Thyroid gland (tissue), 4 donors: ENCODE results near the gene SLC44A4. TPM values are rescaled to one million over a fixed set of nuclear protein-coding genes. Genes with fewer than 3 reads are reported as not detected.

ENCODE experiments used
- DNase-seq, 2 donors: peaks; one replicate each; pipeline ENCODE4 v3.0.0-alpha.2; 2019
- H3K27ac ChIP-seq, 3 donors: fragments of 200-600 bp; sonication (generic); 1 replicate in 2 of 3; 2 replicates in 1 of 3; pipeline ENCODE4 v1.5.1; 2016 to 2019; ENCODE audit warnings: mild to moderate bottlenecking in 1 of 3, moderate library complexity in 1 of 3
- H3K27me3 ChIP-seq: fragments of 200-600 bp; sonication (generic); one replicate; pipeline ENCODE4 v1.5.1; 2019
- H3K36me3 ChIP-seq, 2 donors: fragments of 200-600 bp; sonication (generic); one replicate each; pipeline ENCODE4 v1.5.1; 2016 to 2019
- H3K4me1 ChIP-seq, 2 donors: fragments of 200-600 bp; sonication (generic); one replicate each; pipeline ENCODE4 v1.5.1; 2017 to 2019
- H3K4me3 ChIP-seq, 3 donors: fragments of 200-600 bp; sonication (generic); replicated peaks in 1 of 3; 1 replicate in 2 of 3; 2 replicates in 1 of 3; pipeline ENCODE4 v1.5.1; 2016; ENCODE audit warnings: mild to moderate bottlenecking in 1 of 3
- H3K9me3 ChIP-seq: fragments of 200-600 bp; sonication (generic); one replicate; pipeline ENCODE4 v1.5.1; 2017
- CTCF ChIP-seq, 6 experiments: fragments of 200-600 bp in 3 of 6; fragments of 450-650 bp in 3 of 6; sonication (generic) in 3 of 6; IDR thresholded peaks; one replicate each; pipeline ENCODE4 v1.5.1; 2016 to 2019; ENCODE audit warnings: antibody characterized with exemption in 6 of 6, mild to moderate bottlenecking in 2 of 6, inconsistent platforms in 1 of 6, moderate library complexity in 1 of 6
- POLR2A ChIP-seq, 2 donors: fragments of 450-650 bp; IDR thresholded peaks; one replicate each; pipeline ENCODE4 v1.6.1; 2017; ENCODE audit warnings: antibody characterized with exemption in 2 of 2, mild to moderate bottlenecking in 2 of 2, moderate library complexity in 1 of 2
- WGBS, 2 donors: methylation state at CpG; one replicate each; pipeline ENCODE4 v1.1.5; 2017; 5-methylcytosine and 5-hydroxymethylcytosine counted together
- intact Hi-C: fragments of 100-400 bp; cut with DNase I; formaldehyde crosslinking; loops from one replicate; pipeline ENCODE4 v1.15.1; 2023
- total RNA-seq, 4 donors: library from RNA; depleted of rRNA; stranded (reverse); fragments of >200 nt; gene quantifications; one replicate each; pipeline ENCODE4 v1.2.3, GENCODE V29; 2016

Gene SLC44A4
- total RNA-seq, 4 donors from 2014 or later: 1.6 to 16.2 (median 7.7) TPM

GRCh38 chr6:31920811-31921210 lies 42.0 kb upstream of the SLC44A4 start:
- H3K9me3 ChIP-seq: no peaks in the 10 kb centered on the region
- no peaks in the 10 kb centered on the region for H3K27me3 ChIP-seq
- H3K36me3 ChIP-seq: no peaks in the 10 kb centered on the region
- WGBS, 2 donors: 64 to 84% methylated on average over 1 to 2 of the region's 2 CpGs
- intact Hi-C loops: no loop called here
- no peak for DNase-seq
- TF ChIP-seq POLR2A (IDR thresholded peaks at IDR 0.05) (no peak), CTCF (IDR thresholded peaks at IDR 0.05) (no peak)
- H3K27ac ChIP-seq: no peak overlapping the region
- no peaks in the 10 kb centered on the region for H3K4me1 ChIP-seq
- H3K4me3 ChIP-seq: no peak overlapping the region

- Histone ChIP-seq H3K27ac (no peak overlapping the region), H3K27me3 (no peaks in the 10 kb centered on the region), H3K36me3 (no peaks in the 10 kb centered on the region), H3K4me1 (no peaks in the 10 kb centered on the region), H3K4me3 (no peak overlapping the region), H3K9me3 (no peaks in the 10 kb centered on the region)
- TF ChIP-seq CTCF (IDR thresholded peaks at IDR 0.05) (no peak), POLR2A (IDR thresholded peaks at IDR 0.05) (no peak)
- DNase-seq: no peak
- 78 to 79% methylated on average over 6 of the region's 6 CpGs for WGBS, 2 donors
- intact Hi-C loops: no loop called here
Measured at GRCh38 chr6:31919624-31920303, 41.0 kb upstream of the SLC44A4 start.

GRCh38 chr6:31918069-31918720 lies 39.4 kb upstream of the SLC44A4 start:
- Histone ChIP-seq H3K36me3 (no peaks in the 10 kb centered on the region), H3K4me3 (no peak overlapping the region), H3K9me3 (no peaks in the 10 kb centered on the region), H3K27ac (no peak overlapping the region), H3K27me3 (no peaks in the 10 kb centered on the region), H3K4me1 (no peaks in the 10 kb centered on the region)
- WGBS, 2 donors: 84 to 88% methylated on average over 8 of the region's 8 CpGs
- no peak for TF ChIP-seq POLR2A (IDR thresholded peaks at IDR 0.05)
- TF ChIP-seq CTCF (IDR thresholded peaks at IDR 0.05): no peak
- no peak for DNase-seq
- intact Hi-C loops: no loop called here

- intact Hi-C loops: no loop called here
- TF ChIP-seq CTCF (IDR thresholded peaks at IDR 0.05): no peak
- no peak for TF ChIP-seq POLR2A (IDR thresholded peaks at IDR 0.05)
- no peak overlapping the region for H3K4me3 ChIP-seq
- no peak overlapping the region for H3K27ac ChIP-seq
- no peaks in the 10 kb centered on the region for H3K9me3 ChIP-seq
- no peaks in the 10 kb centered on the region for H3K4me1 ChIP-seq
- no peak for DNase-seq
- WGBS, 2 donors: 77% methylated on average over 6 of the region's 6 CpGs
- H3K27me3 ChIP-seq: no peaks in the 10 kb centered on the region
- H3K36me3 ChIP-seq: no peaks in the 10 kb centered on the region
Measured at GRCh38 chr6:31915756-31916155, 37.0 kb upstream of the SLC44A4 start.

- H3K36me3 ChIP-seq: no peaks in the 10 kb centered on the region
- H3K27me3 ChIP-seq: no peaks in the 10 kb centered on the region
- no peak for DNase-seq
- no peak overlapping the region for H3K4me3 ChIP-seq
- TF ChIP-seq POLR2A (IDR thresholded peaks at IDR 0.05) (no peak), CTCF (IDR thresholded peaks at IDR 0.05) (no peak)
- no peaks in the 10 kb centered on the region for H3K9me3 ChIP-seq
- H3K27ac ChIP-seq: no peak overlapping the region
- intact Hi-C loops: no loop called here
- H3K4me1 ChIP-seq: no peaks in the 10 kb centered on the region
Measured at GRCh38 chr6:31915351-31915750, 36.6 kb upstream of the SLC44A4 start.
